GM12874 (cell line): Measurements from ENCODE around the gene SERPINI1.

Experiments used
- TF ChIP-seq, protein P1 (sequence below): IDR thresholded peaks from 2 replicates; pipeline ENCODE4 v1.5.1; 2011; ENCODE audit warnings: low read depth, mild to moderate bottlenecking, control low read depth, low read length, moderate library complexity; ENCODE audit not compliant: insufficient read depth

The SERPINI1 gene

DNA sequence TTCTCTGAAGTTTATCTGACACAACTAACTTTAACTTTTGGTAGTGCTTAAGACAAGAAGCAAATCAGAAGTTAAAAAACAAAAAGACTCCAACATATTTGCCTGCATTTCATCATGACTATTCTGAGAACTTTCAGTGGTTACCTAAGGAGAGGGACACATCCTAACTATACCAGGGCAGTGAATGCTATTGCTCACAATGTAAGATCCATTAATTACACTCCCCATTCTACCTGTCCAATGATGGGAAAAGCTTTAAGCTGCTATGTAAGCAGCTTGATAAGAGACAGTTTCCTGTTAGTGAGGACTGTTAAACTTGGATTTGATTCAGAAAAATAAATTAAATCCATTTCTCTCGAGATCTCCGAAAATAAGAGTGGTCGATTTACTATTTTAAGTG lies 37.5 kb downstream of the SERPINI1 start:
- TF ChIP-seq, protein P1, sequence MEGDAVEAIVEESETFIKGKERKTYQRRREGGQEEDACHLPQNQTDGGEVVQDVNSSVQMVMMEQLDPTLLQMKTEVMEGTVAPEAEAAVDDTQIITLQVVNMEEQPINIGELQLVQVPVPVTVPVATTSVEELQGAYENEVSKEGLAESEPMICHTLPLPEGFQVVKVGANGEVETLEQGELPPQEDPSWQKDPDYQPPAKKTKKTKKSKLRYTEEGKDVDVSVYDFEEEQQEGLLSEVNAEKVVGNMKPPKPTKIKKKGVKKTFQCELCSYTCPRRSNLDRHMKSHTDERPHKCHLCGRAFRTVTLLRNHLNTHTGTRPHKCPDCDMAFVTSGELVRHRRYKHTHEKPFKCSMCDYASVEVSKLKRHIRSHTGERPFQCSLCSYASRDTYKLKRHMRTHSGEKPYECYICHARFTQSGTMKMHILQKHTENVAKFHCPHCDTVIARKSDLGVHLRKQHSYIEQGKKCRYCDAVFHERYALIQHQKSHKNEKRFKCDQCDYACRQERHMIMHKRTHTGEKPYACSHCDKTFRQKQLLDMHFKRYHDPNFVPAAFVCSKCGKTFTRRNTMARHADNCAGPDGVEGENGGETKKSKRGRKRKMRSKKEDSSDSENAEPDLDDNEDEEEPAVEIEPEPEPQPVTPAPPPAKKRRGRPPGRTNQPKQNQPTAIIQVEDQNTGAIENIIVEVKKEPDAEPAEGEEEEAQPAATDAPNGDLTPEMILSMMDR = no peak

DNA sequence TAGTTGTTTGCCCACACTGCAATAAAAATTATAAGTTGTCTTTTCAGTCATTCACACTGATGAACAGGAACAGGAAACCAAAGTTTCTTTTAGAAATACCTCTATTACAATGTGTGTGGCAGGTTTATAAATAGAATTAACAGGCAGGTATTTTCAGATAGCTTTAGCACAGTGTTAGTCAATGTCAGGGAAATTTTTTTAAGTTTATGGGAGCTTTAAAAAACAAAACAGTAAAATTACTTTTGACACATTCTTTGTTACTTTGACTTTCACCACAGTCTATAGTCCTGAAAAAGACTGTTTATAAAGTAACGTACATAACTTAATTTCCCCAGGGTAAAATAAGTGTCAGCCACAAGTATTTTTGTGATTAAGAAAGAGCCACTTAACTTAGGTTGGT lies 38.1 kb downstream of the SERPINI1 start:
- TF ChIP-seq, protein P1 = no peak

DNA sequence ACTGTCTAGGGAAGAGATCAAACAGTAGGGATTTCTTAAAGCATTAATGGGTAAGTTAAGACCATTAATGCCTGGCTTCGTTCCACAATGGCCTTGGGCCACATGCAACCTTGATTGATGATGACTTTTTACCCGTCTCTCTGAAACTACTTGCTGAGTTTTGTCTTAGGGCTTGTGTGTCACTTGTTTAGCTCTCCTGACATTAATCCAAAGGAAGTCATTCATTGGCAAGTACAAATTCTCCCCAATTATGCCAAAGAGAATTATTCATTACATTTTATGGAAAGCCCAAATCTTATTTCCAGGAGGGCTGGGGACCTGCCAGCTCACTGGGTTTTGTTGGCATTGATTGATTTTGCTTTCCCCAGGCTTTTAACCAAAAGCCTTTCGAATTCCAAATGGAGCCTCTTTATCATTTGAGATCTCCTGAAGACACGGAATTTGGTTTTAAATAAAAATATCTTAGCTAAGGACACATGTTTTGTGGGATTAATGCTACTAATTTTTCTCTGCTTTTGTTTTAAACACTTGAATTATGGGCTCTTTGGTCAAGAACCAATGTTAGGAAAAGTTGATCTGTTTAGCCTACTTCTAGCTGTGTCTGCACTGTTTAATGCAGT lies 40.7 kb downstream of the SERPINI1 start:
- TF ChIP-seq, protein P1 = no peak

DNA sequence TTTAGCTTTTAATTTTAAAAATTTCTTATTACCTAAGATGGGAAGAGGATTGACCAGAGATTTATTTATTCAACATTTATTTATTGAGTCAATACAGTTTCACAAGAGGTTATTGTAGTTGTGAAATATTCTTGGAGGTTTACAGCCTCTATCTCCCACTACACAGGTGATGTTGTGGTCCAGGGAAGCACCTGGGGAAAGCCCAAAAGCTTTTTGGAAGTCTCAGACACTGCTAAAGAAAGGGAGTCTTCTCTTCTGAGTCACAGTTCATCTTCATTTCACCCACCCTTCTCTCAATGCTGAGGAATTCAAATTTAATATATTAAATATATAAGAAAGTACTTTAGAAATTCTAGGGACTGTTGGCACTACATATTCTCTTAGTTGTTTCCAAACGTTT lies 41.8 kb downstream of the SERPINI1 start:
- TF ChIP-seq, protein P1 = no peak

DNA sequence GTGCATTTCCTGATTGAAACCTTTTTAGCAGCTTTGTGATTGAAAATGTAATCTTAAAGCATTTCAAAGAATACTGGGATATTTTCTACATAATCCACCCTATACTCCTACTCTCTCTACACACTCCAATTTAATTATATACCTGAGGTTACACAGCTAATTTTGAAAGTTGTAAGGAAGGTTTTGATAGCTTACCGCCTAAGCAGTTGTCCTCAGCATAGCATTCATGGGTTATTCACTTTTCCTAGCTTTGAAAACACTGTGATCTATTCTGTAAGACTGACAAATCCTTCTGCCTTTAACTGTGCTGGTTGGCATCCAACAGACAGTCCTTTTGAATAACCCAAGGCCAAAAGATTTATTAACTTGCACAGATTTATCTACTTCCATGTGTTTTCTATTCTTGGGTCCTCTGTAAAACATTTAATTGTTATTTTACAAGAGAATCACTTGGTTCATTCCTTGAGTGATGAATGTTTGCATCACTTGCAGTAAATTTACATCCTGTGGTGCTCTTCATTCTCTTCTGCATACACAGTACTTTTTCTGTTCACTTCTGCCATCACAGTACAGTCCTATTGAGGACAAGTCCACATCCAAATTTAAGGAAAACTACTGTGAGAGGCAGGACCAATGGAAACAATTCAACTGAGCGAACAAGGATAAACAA lies 44.8 kb downstream of the SERPINI1 start:
- TF ChIP-seq, protein P1 = no peak

DNA sequence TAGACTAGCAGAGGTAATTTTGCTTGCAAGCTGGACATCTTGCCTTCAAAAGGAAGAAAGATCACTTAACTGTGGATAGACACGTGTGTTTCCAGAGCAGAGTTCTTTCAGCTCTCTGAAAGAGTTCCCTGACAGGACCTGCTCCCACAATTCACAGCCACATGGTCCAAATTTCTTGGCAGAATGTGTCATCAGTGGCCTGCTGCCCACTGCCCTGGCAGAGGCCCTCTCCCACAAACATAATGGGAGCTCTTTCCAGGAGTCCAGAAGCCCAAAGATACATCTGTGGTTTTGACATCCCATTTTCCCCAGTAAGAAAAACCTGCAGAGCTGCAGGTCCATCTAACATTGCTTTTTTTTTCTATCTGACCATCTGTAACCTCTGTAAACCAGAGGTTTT lies 48.3 kb downstream of the SERPINI1 start:
- TF ChIP-seq, protein P1 = no peak

DNA sequence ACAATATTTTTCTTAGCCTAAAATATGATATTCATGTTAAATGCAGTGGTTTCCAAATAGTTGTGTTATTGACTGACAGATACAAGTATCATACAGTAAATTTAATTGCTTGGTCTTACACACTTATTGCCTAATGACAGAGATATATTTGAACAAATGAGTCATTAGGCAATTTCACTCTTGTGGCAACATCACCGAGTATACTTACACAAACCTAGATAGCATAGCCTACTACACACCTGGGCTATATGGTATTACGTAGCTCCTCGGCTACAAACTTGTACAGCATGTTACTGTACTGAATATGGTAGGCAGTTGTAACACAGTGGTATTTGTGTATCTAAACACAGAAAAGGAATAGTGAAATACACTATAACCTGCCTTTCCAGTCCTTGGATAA lies 50.3 kb downstream of the SERPINI1 start:
- TF ChIP-seq, protein P1 = no peak
